CD4-positive, alpha-beta T cell (primary cell): ENCODE measurements around the gene INPP5A. TPM values are rescaled to one million over a fixed set of nuclear protein-coding genes. Genes with fewer than 3 reads are reported as not detected.

ENCODE experiments used
- ATAC-seq: fragments of 200-7000 bp; cut with Tn5 transposase; one replicate; pipeline ENCODE4 v1.10.0; 2022; ENCODE audit warnings: mild to moderate bottlenecking; ENCODE audit not compliant: poor library complexity
- CTCF ChIA-PET: fragments of 350-600 bp; sonication (Branson Sonifier 250); formaldehyde crosslinking; loops from one replicate; lab custom pipeline; 2021; ENCODE audit warnings: antibody characterized with exemption, inconsistent platforms; lab: Charles Lee
- POLR2A ChIA-PET: fragments of 350-600 bp; sonication (Branson Sonifier 250); formaldehyde crosslinking; loops from one replicate; lab custom pipeline; 2021; ENCODE audit warnings: antibody characterized with exemption, inconsistent platforms; lab: Charles Lee
- DNase-seq, 14 experiments: peaks; one replicate each; pipeline ENCODE4 v3.0.0-alpha.2; 2013 to 2020; ENCODE audit warnings: mixed read lengths in 2 of 14
- H3K27ac ChIP-seq, 2 donors: one replicate each; pipeline versions ENCODE4 v1.5.1 to v1.7.0; 2013; ENCODE audit warnings: low read length in 2 of 2, low read depth in 1 of 2, mild to moderate bottlenecking in 1 of 2
- H3K27me3 ChIP-seq, 2 experiments: 1 replicate in 1 of 2; 2 replicates in 1 of 2; pipeline versions ENCODE4 v1.6.1 to v1.7.0; 2013; ENCODE audit warnings: low read length in 2 of 2, control low read depth in 1 of 2, mild to moderate bottlenecking in 1 of 2, moderate library complexity in 1 of 2; ENCODE audit not compliant: insufficient read depth in 2 of 2, control insufficient read depth in 1 of 2
- H3K36me3 ChIP-seq: one replicate; pipeline ENCODE4 v1.6.1; 2013; ENCODE audit warnings: low read length, control low read depth; ENCODE audit not compliant: insufficient read depth
- H3K4me1 ChIP-seq: one replicate; pipeline ENCODE4 v1.6.1; 2013; ENCODE audit warnings: low read length, control low read depth; ENCODE audit not compliant: insufficient read depth
- H3K4me3 ChIP-seq: one replicate; pipeline ENCODE4 v1.5.1; 2013; ENCODE audit warnings: mild to moderate bottlenecking, low read length, moderate library complexity
- H3K9me3 ChIP-seq, 2 experiments: 1 replicate in 1 of 2; 2 replicates in 1 of 2; pipeline versions ENCODE4 v1.6.1 to v1.7.0; 2013; ENCODE audit warnings: low read length in 2 of 2, mild to moderate bottlenecking in 2 of 2, control low read depth in 1 of 2, moderate library complexity in 1 of 2; ENCODE audit not compliant: control insufficient read depth in 1 of 2, insufficient read depth in 1 of 2
- H3K27ac Mint-ChIP-seq: one replicate; pipeline ENCODE4 v1.8.0; 2020; ENCODE audit warnings: mixed read lengths
- H3K27me3 Mint-ChIP-seq: one replicate; pipeline ENCODE4 v1.8.0; 2021; ENCODE audit warnings: mixed read lengths
- H3K36me3 Mint-ChIP-seq: one replicate; pipeline ENCODE4 v1.8.0; 2021; ENCODE audit warnings: low read depth, mixed read lengths
- H3K4me1 Mint-ChIP-seq: one replicate; pipeline ENCODE4 v1.8.0; 2021; ENCODE audit warnings: low read depth, mixed read lengths
- H3K4me3 Mint-ChIP-seq: one replicate; pipeline ENCODE4 v1.8.0; 2020; ENCODE audit warnings: mild to moderate bottlenecking, mixed read lengths
- H3K9me3 Mint-ChIP-seq: one replicate; pipeline ENCODE4 v1.8.0; 2020; ENCODE audit warnings: mixed read lengths
- CTCF ChIP-seq: fragments of 200-600 bp; IDR thresholded peaks from one replicate; pipeline ENCODE4 v1.8.0; 2022; ENCODE audit warnings: antibody characterized with exemption, mild to moderate bottlenecking
- intact Hi-C, 2 experiments: fragments of 100-400 bp; cut with DNase I in 1 of 2; cut with micrococcal nuclease in 1 of 2; formaldehyde crosslinking; loops; one replicate each; pipeline versions ENCODE4 v1.15.1 to v1.9.0; 2023 to 2025; cut with DNase I, micrococcal nuclease
- total RNA-seq, 174 experiments: library from RNA in 2 of 174; stranded (reverse) in 2 of 174; gene quantifications; one replicate each; pipeline ENCODE4 v1.2.3 and lab custom pipeline; 2021 to 2026

Gene INPP5A
- total RNA-seq, 2 experiments from 2014 or later = 22.0 to 24.8 TPM

- peaks cover 24% of the 10 kb centered on the region for H3K36me3 ChIP-seq
- no peak overlapping the region for H3K27ac ChIP-seq
- H3K9me3 Mint-ChIP-seq = no peaks in the 10 kb centered on the region
- H3K4me3 ChIP-seq = no peak overlapping the region
- no peaks in the 10 kb centered on the region for H3K4me1 Mint-ChIP-seq
- POLR2A ChIA-PET = no interaction called here
- H3K36me3 Mint-ChIP-seq = peaks cover 55% of the 10 kb centered on the region
- ATAC-seq (no peak), DNase-seq (no peak)
- H3K9me3 ChIP-seq = peaks cover 0 to 36% of the 10 kb centered on the region in 2 experiments
- no peaks in the 10 kb centered on the region for H3K4me1 ChIP-seq
- TF ChIP-seq CTCF = no peak
- H3K27me3 ChIP-seq = no peaks in the 10 kb centered on the region
- CTCF ChIA-PET = no interaction called here
- no peak overlapping the region for H3K4me3 Mint-ChIP-seq
- H3K27ac Mint-ChIP-seq = no peak overlapping the region
- intact Hi-C loops = no loop called here
- H3K27me3 Mint-ChIP-seq = no peaks in the 10 kb centered on the region
These were observed 175.2 kb downstream of the INPP5A start for GRCh38 chr10:132712743-132713142.

GRCh38 chr10:132713421-132714095 lies 176.0 kb downstream of the INPP5A start:
- Histone ChIP-seq H3K4me3 (no peak overlapping the region), H3K4me1 (no peaks in the 10 kb centered on the region), H3K9me3 (peaks cover 0 to 39% of the 10 kb centered on the region in 2 experiments), H3K36me3 (peaks cover 20% of the 10 kb centered on the region), H3K27ac (no peak overlapping the region), H3K27me3 (no peaks in the 10 kb centered on the region)
- Mint-ChIP-seq H3K4me1 (no peaks in the 10 kb centered on the region), H3K27ac (no peak overlapping the region), H3K9me3 (no peaks in the 10 kb centered on the region), H3K27me3 (no peaks in the 10 kb centered on the region), H3K4me3 (no peak overlapping the region), H3K36me3 (peaks cover 47% of the 10 kb centered on the region)
- ATAC-seq (no peak), DNase-seq (no peak)
- intact Hi-C loops = no loop called here
- TF ChIP-seq CTCF = no peak
- ChIA-PET CTCF (no interaction called here), POLR2A (no interaction called here)

- no peak for TF ChIP-seq CTCF
- no peaks in the 10 kb centered on the region for H3K27me3 Mint-ChIP-seq
- Histone ChIP-seq H3K4me3 (no peak overlapping the region), H3K4me1 (no peaks in the 10 kb centered on the region), H3K27ac (no peak overlapping the region), H3K9me3 (peaks cover 0 to 39% of the 10 kb centered on the region in 2 experiments), H3K27me3 (no peaks in the 10 kb centered on the region), H3K36me3 (peaks cover 20% of the 10 kb centered on the region)
- no peaks in the 10 kb centered on the region for H3K4me1 Mint-ChIP-seq
- intact Hi-C loops = no loop called here
- H3K9me3 Mint-ChIP-seq = no peaks in the 10 kb centered on the region
- POLR2A ChIA-PET = no interaction called here
- CTCF ChIA-PET = no interaction called here
- no peak overlapping the region for H3K4me3 Mint-ChIP-seq
- H3K27ac Mint-ChIP-seq = no peak overlapping the region
- ATAC-seq = no peak
- DNase-seq = no peak
- peaks cover 43% of the 10 kb centered on the region for H3K36me3 Mint-ChIP-seq
These were observed 176.8 kb downstream of the INPP5A start for GRCh38 chr10:132714096-132714985.
